ENCODE measurements around the gene SKAP1. TPM values are rescaled to one million over a fixed set of nuclear protein-coding genes. Genes with fewer than 3 reads are reported as not detected.

Gene SKAP1
- total and polyA plus RNA-seq, 2 experiments from 2014 or later = 0.27 TPM; not detected in 1

DNA sequence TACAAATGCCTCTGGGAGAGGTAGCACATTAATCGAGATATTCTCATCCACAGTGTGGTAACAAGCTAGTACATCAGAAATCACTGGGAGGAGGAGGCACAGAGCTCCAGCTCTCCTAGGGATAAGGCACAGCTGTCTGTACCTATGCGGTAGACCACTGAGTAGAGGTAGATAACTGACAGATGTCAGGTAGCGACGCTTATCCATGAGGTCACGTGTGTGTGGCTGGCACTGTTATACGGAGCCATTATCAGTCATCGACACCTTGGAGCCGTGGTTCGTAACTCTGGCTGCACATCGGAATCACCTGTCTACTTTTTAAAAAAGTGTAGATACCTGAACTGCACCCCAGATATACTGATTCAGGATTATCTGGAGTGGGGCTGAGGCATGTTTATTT lies 220.0 kb downstream of the SKAP1 start:
- no peaks in the 10 kb centered on the region for H3K79me2 ChIP-seq (replicated peaks; ENCODE audit: insufficient read depth)
- H3K4me3 Mint-ChIP-seq = no peak overlapping the region
- H3K27ac ChIP-seq (ENCODE audit: low read depth) = no peak overlapping the region
- H3K4me1 ChIP-seq (ENCODE audit: insufficient read depth) = no peaks in the 10 kb centered on the region
- H3K27ac Mint-ChIP-seq = no peak overlapping the region
- H3K36me3 Mint-ChIP-seq (ENCODE audit: low read depth) = no peaks in the 10 kb centered on the region
- H3K4me3 ChIP-seq = no peak overlapping the region
- no peaks in the 10 kb centered on the region for H3K9me3 Mint-ChIP-seq
- no peaks in the 10 kb centered on the region for H3K36me3 ChIP-seq (ENCODE audit: insufficient read depth)
- no peak overlapping the region for H2AFZ ChIP-seq
- ATAC-seq = no peak
- H3K4me2 ChIP-seq = no peak overlapping the region
- no peaks in the 10 kb centered on the region for H4K20me1 ChIP-seq (replicated peaks; ENCODE audit: insufficient read depth)
- no peak for DNase-seq (ENCODE audit: low spot score)
- no peaks in the 10 kb centered on the region for H3K27me3 Mint-ChIP-seq (ENCODE audit: insufficient read depth, low read depth, poor library complexity)
- no peaks in the 10 kb centered on the region for H3K9me2 ChIP-seq (ENCODE audit: insufficient read depth)
- TF ChIP-seq, protein P1, sequence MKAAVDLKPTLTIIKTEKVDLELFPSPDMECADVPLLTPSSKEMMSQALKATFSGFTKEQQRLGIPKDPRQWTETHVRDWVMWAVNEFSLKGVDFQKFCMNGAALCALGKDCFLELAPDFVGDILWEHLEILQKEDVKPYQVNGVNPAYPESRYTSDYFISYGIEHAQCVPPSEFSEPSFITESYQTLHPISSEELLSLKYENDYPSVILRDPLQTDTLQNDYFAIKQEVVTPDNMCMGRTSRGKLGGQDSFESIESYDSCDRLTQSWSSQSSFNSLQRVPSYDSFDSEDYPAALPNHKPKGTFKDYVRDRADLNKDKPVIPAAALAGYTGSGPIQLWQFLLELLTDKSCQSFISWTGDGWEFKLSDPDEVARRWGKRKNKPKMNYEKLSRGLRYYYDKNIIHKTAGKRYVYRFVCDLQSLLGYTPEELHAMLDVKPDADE (IDR thresholded peaks at IDR 0.05) = no peak
- TF ChIP-seq STAT1 (IDR thresholded peaks at IDR 0.05; ENCODE audit: unreplicated experiment) = no peak
- TF ChIP-seq ZNF114 (CRISPR knock-in tag; IDR thresholded peaks at IDR 0.05) = no peak
- no peak for TF ChIP-seq POLR2AphosphoS5 (IDR thresholded peaks at IDR 0.05; ENCODE audit: low read depth)
- TF ChIP-seq EZH2 (IDR thresholded peaks at IDR 0.05; ENCODE audit: low read depth, unreplicated experiment) = no peak
- no peak for TF ChIP-seq CREB1 (CRISPR knock-in tag; IDR thresholded peaks at IDR 0.05; ENCODE audit: low read depth)
- TF ChIP-seq, protein P2, sequence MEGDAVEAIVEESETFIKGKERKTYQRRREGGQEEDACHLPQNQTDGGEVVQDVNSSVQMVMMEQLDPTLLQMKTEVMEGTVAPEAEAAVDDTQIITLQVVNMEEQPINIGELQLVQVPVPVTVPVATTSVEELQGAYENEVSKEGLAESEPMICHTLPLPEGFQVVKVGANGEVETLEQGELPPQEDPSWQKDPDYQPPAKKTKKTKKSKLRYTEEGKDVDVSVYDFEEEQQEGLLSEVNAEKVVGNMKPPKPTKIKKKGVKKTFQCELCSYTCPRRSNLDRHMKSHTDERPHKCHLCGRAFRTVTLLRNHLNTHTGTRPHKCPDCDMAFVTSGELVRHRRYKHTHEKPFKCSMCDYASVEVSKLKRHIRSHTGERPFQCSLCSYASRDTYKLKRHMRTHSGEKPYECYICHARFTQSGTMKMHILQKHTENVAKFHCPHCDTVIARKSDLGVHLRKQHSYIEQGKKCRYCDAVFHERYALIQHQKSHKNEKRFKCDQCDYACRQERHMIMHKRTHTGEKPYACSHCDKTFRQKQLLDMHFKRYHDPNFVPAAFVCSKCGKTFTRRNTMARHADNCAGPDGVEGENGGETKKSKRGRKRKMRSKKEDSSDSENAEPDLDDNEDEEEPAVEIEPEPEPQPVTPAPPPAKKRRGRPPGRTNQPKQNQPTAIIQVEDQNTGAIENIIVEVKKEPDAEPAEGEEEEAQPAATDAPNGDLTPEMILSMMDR (conservative IDR thresholded peaks at IDR 0.05; ENCODE audit: low read depth in 2 of 2) = no peak
- TF ChIP-seq, protein P3, sequence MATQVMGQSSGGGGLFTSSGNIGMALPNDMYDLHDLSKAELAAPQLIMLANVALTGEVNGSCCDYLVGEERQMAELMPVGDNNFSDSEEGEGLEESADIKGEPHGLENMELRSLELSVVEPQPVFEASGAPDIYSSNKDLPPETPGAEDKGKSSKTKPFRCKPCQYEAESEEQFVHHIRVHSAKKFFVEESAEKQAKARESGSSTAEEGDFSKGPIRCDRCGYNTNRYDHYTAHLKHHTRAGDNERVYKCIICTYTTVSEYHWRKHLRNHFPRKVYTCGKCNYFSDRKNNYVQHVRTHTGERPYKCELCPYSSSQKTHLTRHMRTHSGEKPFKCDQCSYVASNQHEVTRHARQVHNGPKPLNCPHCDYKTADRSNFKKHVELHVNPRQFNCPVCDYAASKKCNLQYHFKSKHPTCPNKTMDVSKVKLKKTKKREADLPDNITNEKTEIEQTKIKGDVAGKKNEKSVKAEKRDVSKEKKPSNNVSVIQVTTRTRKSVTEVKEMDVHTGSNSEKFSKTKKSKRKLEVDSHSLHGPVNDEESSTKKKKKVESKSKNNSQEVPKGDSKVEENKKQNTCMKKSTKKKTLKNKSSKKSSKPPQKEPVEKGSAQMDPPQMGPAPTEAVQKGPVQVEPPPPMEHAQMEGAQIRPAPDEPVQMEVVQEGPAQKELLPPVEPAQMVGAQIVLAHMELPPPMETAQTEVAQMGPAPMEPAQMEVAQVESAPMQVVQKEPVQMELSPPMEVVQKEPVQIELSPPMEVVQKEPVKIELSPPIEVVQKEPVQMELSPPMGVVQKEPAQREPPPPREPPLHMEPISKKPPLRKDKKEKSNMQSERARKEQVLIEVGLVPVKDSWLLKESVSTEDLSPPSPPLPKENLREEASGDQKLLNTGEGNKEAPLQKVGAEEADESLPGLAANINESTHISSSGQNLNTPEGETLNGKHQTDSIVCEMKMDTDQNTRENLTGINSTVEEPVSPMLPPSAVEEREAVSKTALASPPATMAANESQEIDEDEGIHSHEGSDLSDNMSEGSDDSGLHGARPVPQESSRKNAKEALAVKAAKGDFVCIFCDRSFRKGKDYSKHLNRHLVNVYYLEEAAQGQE (IDR thresholded peaks at IDR 0.05; ENCODE audit: unreplicated experiment) = no peak
- TF ChIP-seq JUNB (IDR thresholded peaks at IDR 0.05; ENCODE audit: unreplicated experiment) = no peak
- no peak for TF ChIP-seq ZNF331 (CRISPR knock-in tag; IDR thresholded peaks at IDR 0.05; ENCODE audit: low read depth)
- TF ChIP-seq, protein P4, sequence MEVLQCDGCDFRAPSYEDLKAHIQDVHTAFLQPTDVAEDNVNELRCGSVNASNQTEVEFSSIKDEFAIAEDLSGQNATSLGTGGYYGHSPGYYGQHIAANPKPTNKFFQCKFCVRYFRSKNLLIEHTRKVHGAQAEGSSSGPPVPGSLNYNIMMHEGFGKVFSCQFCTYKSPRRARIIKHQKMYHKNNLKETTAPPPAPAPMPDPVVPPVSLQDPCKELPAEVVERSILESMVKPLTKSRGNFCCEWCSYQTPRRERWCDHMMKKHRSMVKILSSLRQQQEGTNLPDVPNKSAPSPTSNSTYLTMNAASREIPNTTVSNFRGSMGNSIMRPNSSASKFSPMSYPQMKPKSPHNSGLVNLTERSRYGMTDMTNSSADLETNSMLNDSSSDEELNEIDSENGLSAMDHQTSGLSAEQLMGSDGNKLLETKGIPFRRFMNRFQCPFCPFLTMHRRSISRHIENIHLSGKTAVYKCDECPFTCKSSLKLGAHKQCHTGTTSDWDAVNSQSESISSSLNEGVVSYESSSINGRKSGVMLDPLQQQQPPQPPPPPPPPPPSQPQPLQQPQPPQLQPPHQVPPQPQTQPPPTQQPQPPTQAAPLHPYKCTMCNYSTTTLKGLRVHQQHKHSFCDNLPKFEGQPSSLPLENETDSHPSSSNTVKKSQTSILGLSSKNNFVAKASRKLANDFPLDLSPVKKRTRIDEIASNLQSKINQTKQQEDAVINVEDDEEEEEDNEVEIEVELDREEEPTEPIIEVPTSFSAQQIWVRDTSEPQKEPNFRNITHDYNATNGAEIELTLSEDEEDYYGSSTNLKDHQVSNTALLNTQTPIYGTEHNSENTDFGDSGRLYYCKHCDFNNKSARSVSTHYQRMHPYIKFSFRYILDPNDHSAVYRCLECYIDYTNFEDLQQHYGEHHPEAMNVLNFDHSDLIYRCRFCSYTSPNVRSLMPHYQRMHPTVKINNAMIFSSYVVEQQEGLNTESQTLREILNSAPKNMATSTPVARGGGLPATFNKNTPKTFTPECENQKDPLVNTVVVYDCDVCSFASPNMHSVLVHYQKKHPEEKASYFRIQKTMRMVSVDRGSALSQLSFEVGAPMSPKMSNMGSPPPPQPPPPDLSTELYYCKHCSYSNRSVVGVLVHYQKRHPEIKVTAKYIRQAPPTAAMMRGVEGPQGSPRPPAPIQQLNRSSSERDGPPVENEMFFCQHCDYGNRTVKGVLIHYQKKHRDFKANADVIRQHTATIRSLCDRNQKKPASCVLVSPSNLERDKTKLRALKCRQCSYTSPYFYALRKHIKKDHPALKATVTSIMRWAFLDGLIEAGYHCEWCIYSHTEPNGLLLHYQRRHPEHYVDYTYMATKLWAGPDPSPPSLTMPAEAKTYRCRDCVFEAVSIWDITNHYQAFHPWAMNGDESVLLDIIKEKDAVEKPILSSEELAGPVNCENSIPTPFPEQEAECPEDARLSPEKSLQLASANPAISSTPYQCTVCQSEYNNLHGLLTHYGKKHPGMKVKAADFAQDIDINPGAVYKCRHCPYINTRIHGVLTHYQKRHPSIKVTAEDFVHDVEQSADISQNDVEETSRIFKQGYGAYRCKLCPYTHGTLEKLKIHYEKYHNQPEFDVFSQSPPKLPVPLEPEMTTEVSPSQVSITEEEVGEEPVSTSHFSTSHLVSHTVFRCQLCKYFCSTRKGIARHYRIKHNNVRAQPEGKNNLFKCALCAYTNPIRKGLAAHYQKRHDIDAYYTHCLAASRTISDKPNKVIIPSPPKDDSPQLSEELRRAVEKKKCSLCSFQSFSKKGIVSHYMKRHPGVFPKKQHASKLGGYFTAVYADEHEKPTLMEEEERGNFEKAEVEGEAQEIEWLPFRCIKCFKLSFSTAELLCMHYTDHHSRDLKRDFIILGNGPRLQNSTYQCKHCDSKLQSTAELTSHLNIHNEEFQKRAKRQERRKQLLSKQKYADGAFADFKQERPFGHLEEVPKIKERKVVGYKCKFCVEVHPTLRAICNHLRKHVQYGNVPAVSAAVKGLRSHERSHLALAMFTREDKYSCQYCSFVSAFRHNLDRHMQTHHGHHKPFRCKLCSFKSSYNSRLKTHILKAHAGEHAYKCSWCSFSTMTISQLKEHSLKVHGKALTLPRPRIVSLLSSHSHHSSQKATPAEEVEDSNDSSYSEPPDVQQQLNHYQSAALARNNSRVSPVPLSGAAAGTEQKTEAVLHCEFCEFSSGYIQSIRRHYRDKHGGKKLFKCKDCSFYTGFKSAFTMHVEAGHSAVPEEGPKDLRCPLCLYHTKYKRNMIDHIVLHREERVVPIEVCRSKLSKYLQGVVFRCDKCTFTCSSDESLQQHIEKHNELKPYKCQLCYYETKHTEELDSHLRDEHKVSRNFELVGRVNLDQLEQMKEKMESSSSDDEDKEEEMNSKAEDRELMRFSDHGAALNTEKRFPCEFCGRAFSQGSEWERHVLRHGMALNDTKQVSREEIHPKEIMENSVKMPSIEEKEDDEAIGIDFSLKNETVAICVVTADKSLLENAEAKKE (CRISPR knock-in tag; IDR thresholded peaks at IDR 0.05) = no peak
- no peak for TF ChIP-seq NANOG (IDR thresholded peaks at IDR 0.05; ENCODE audit: borderline replicate concordance)
- TF ChIP-seq EZH2phosphoT487 (IDR thresholded peaks at IDR 0.05; ENCODE audit: unreplicated experiment) = no peak
- H3K27me3 ChIP-seq (ENCODE audit: insufficient read depth) = no peaks in the 10 kb centered on the region
- no peaks in the 10 kb centered on the region for H3K4me1 Mint-ChIP-seq
- no peaks in the 10 kb centered on the region for H3F3A ChIP-seq (replicated peaks; ENCODE audit: low read depth)

All from GM23338 (cell line).